H9 (cell line): Measurements from ENCODE around the gene AMBRA1. TPM values are rescaled to one million over a fixed set of nuclear protein-coding genes. Genes with fewer than 3 reads are reported as not detected.

Source experiments
- DNase-seq: peaks from one replicate; pipeline ENCODE4 v3.0.0-alpha.2; 2017
- H2AFZ ChIP-seq: one replicate; pipeline ENCODE4 v1.6.1; 2013; ENCODE audit warnings: mild to moderate bottlenecking, low read length, control low read depth, moderate library complexity
- H2AK5ac ChIP-seq: 2 replicates; pipeline ENCODE4 v1.6.1; 2013; ENCODE audit warnings: low read length, control low read depth, mixed read lengths; ENCODE audit not compliant: insufficient read length
- H2BK120ac ChIP-seq: one replicate; pipeline ENCODE4 v1.6.1; 2013; ENCODE audit warnings: low read depth, mild to moderate bottlenecking, low read length, control low read depth, inconsistent platforms; ENCODE audit not compliant: poor library complexity, severe bottlenecking
- H2BK12ac ChIP-seq: 2 replicates; pipeline ENCODE4 v1.6.1; 2013; ENCODE audit warnings: low read length, control low read depth, mixed read lengths, low read depth; ENCODE audit not compliant: insufficient read length
- H2BK15ac ChIP-seq: 2 replicates; pipeline ENCODE4 v1.6.1; 2013; ENCODE audit warnings: low read depth, low read length, control low read depth
- H2BK20ac ChIP-seq: one replicate; pipeline ENCODE4 v1.6.1; 2013; ENCODE audit warnings: low read depth, mild to moderate bottlenecking, low read length, control low read depth, inconsistent platforms; ENCODE audit not compliant: poor library complexity, severe bottlenecking
- H2BK5ac ChIP-seq: 2 replicates; pipeline ENCODE4 v1.6.1; 2013; ENCODE audit warnings: low read length, control low read depth, mixed read lengths; ENCODE audit not compliant: insufficient read length
- H3K14ac ChIP-seq: 2 replicates; pipeline ENCODE4 v1.6.1; 2013; ENCODE audit warnings: low read length, control low read depth; ENCODE audit not compliant: insufficient read depth
- H3K18ac ChIP-seq: 2 replicates; pipeline ENCODE4 v1.6.1; 2013; ENCODE audit warnings: low read depth, mild to moderate bottlenecking, mixed read lengths, low read length, control low read depth; ENCODE audit not compliant: insufficient read length
- H3K23ac ChIP-seq: 2 replicates; pipeline ENCODE4 v1.6.1; 2013; ENCODE audit warnings: low read length, control low read depth, mixed read lengths, low read depth; ENCODE audit not compliant: insufficient read length
- H3K23me2 ChIP-seq: 2 replicates; pipeline ENCODE4 v1.6.1; 2013; ENCODE audit warnings: low read depth, mild to moderate bottlenecking, mixed read lengths, low read length, control low read depth; ENCODE audit not compliant: insufficient read length, poor library complexity, severe bottlenecking
- H3K27ac ChIP-seq: 2 replicates; pipeline ENCODE4 v1.5.1; 2013; ENCODE audit warnings: low read length, control low read depth, mixed read lengths, low read depth; ENCODE audit not compliant: insufficient read length
- H3K27me3 ChIP-seq: 2 replicates; pipeline ENCODE4 v1.6.1; 2013; ENCODE audit warnings: low read length, control low read depth, inconsistent platforms; ENCODE audit not compliant: insufficient read depth
- H3K4ac ChIP-seq: 2 replicates; pipeline ENCODE4 v1.6.1; 2013; ENCODE audit warnings: low read depth, mild to moderate bottlenecking, control low read depth, inconsistent platforms, low read length, moderate library complexity
- H3K4me1 ChIP-seq: 2 replicates; pipeline ENCODE4 v1.6.1; 2013; ENCODE audit warnings: low read length, control low read depth, inconsistent platforms; ENCODE audit not compliant: insufficient read depth
- H3K4me2 ChIP-seq: 2 replicates; pipeline ENCODE4 v1.6.1; 2013; ENCODE audit warnings: low read length, control low read depth, mixed read lengths; ENCODE audit not compliant: insufficient read length, insufficient read depth
- H3K56ac ChIP-seq: 2 replicates; pipeline ENCODE4 v1.6.1; 2013; ENCODE audit warnings: low read depth, mild to moderate bottlenecking, mixed read lengths, low read length, control low read depth; ENCODE audit not compliant: insufficient read length
- H3K79me1 ChIP-seq: 2 replicates; pipeline ENCODE4 v1.6.1; 2013; ENCODE audit warnings: low read depth, mild to moderate bottlenecking, moderate library complexity, low read length, control low read depth, inconsistent platforms; ENCODE audit not compliant: insufficient read depth, poor library complexity, severe bottlenecking
- H3K79me2 ChIP-seq: 2 replicates; pipeline ENCODE4 v1.6.1; 2013; ENCODE audit warnings: low read length, control low read depth, inconsistent platforms; ENCODE audit not compliant: insufficient read depth
- H3K9ac ChIP-seq: 2 replicates; pipeline ENCODE4 v1.6.1; 2013; ENCODE audit warnings: low read length, control low read depth, mixed read lengths; ENCODE audit not compliant: insufficient read length; ENCODE audit errors: extremely low read depth
- H3K9me3 ChIP-seq: one replicate; pipeline ENCODE4 v1.6.1; 2013; ENCODE audit warnings: low read depth, low read length, inconsistent platforms; ENCODE audit not compliant: control insufficient read depth
- H3T11ph ChIP-seq: one replicate; pipeline ENCODE4 v1.6.1; 2013; ENCODE audit warnings: mild to moderate bottlenecking, low read length, control low read depth, inconsistent platforms
- H4K20me1 ChIP-seq: one replicate; pipeline ENCODE4 v1.6.1; 2013; ENCODE audit not compliant: control insufficient read depth, insufficient read length, insufficient read depth
- H4K5ac ChIP-seq: 2 replicates; pipeline ENCODE4 v1.6.1; 2013; ENCODE audit warnings: low read depth, mild to moderate bottlenecking, mixed read lengths, low read length, control low read depth; ENCODE audit not compliant: insufficient read length
- H4K8ac ChIP-seq: replicated peaks from 2 replicates; pipeline ENCODE4 v1.6.1; 2013; ENCODE audit warnings: low read length, control low read depth, mixed read lengths, low read depth; ENCODE audit not compliant: insufficient read length
- H4K91ac ChIP-seq: 2 replicates; pipeline ENCODE4 v1.6.1; 2013; ENCODE audit warnings: low read depth, mild to moderate bottlenecking, moderate library complexity, mixed read lengths, low read length, control low read depth; ENCODE audit not compliant: insufficient read length
- H3K27ac Mint-ChIP-seq, 3 experiments: 2 replicates in 2 of 3; 3 replicates in 1 of 3; pipeline ENCODE4 v1.8.0; 2020 to 2021; ENCODE audit warnings: mixed read lengths in 3 of 3, mild to moderate bottlenecking in 1 of 3, moderate library complexity in 1 of 3
- H3K27me3 Mint-ChIP-seq: 2 replicates; pipeline ENCODE4 v1.8.0; 2021; ENCODE audit warnings: low read depth, mild to moderate bottlenecking, moderate library complexity, mixed read lengths
- H3K36me3 Mint-ChIP-seq, 3 experiments: 2 replicates in 2 of 3; 3 replicates in 1 of 3; pipeline ENCODE4 v1.8.0; 2020 to 2021; ENCODE audit warnings: low read depth in 3 of 3, mixed read lengths in 3 of 3; ENCODE audit not compliant: insufficient read depth in 1 of 3
- H3K4me1 Mint-ChIP-seq, 2 experiments: 2 replicates each; pipeline ENCODE4 v1.8.0; 2020; ENCODE audit warnings: mixed read lengths in 2 of 2
- H3K4me3 Mint-ChIP-seq, 2 experiments: 2 replicates in 1 of 2; 3 replicates in 1 of 2; pipeline ENCODE4 v1.8.0; 2020 to 2021; ENCODE audit warnings: mild to moderate bottlenecking in 2 of 2, mixed read lengths in 2 of 2, moderate library complexity in 1 of 2
- H3K9me3 Mint-ChIP-seq, 2 experiments: 2 replicates in 1 of 2; 3 replicates in 1 of 2; pipeline ENCODE4 v1.8.0; 2020; ENCODE audit warnings: mild to moderate bottlenecking in 2 of 2, mixed read lengths in 2 of 2, moderate library complexity in 1 of 2
- WGBS: extraction: QIAGEN DNeasy Blood & Tissue Kit; methylation state at CpG from one replicate; pipeline ENCODE4 v1.1.7; 2013; ENCODE audit warnings: missing lambda C conversion rate, low lambda C conversion rate, mixed read lengths; ENCODE audit not compliant: insufficient read length; ENCODE audit errors: extremely low coverage; 5-methylcytosine and 5-hydroxymethylcytosine counted together
- total RNA-seq: library from RNA; stranded (reverse); gene quantifications from 2 replicates; pipeline ENCODE4 v1.2.1, GENCODE V29; 2021
- TF ChIP-seq, protein P1 (sequence below): fragments of 200-600 bp; sonication (generic); conservative IDR thresholded peaks from 3 replicates; pipeline ENCODE4 v1.8.0; 2021; ENCODE audit warnings: antibody characterized with exemption, mild to moderate bottlenecking

The AMBRA1 gene
- total RNA-seq, 1 experiment from 2014 or later: 37.5 TPM

DNA sequence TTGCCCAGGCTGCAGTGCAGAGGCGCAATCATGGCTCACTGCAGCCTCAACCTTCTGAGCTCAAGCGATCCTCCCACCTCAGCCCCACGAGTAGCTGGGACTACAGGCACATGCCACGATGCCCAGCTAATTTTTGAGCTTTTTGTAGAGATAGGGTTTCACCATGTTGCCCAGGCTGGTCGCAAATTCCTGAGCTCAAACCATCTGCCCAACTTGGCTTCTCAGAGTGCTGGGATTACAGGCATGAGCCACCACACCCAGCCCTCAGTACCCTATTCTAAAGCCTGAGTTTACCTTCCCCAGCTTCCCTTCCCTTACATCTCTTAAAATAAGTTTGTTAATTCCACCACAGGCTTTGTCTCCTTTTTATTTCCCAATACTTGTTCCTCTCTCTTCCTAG, 59.1 kb downstream of the AMBRA1 start:
- peaks cover 7% of the 10 kb centered on the region; the same call in 1 of the 2 replicates for H3K79me2 ChIP-seq
- no peak overlapping the region for H4K8ac ChIP-seq

More for the DNA sequence above, 59.1 kb downstream of the AMBRA1 start:
- no peak overlapping the region for H3K14ac ChIP-seq
- H3K27ac Mint-ChIP-seq: no peak overlapping the region
- 0 out of 2 replicates have a peak, but pooled peaks cover 7% of the 10 kb centered on the region for H3K4me1 ChIP-seq
- no peak overlapping the region for H3K23ac ChIP-seq
- H3K4ac ChIP-seq: no peak overlapping the region
- peaks cover 1 to 5% (median 3%) of the 10 kb centered on the region in 3 experiments; a peak in 4 of 7 replicates for H3K36me3 Mint-ChIP-seq
- no peak overlapping the region for H2BK12ac ChIP-seq
- H2BK15ac ChIP-seq: no peak overlapping the region
- H3K18ac ChIP-seq: no peak overlapping the region
- H3K27ac ChIP-seq: no peak overlapping the region
- H3K23me2 ChIP-seq: no peaks in the 10 kb centered on the region
- no CpG with 5 or more reads among the region's 5 CpGs for WGBS
- H3K27me3 Mint-ChIP-seq: no peaks in the 10 kb centered on the region
- no peak for DNase-seq
- H3K4me2 ChIP-seq: no peak overlapping the region
- no peak overlapping the region for H3K9ac ChIP-seq
- H3K4me3 Mint-ChIP-seq: no peak overlapping the region
- H3T11ph ChIP-seq: no peak overlapping the region
- no peaks in the 10 kb centered on the region; a peak in 1 of 5 replicates for H3K9me3 Mint-ChIP-seq
- TF ChIP-seq, protein P1, sequence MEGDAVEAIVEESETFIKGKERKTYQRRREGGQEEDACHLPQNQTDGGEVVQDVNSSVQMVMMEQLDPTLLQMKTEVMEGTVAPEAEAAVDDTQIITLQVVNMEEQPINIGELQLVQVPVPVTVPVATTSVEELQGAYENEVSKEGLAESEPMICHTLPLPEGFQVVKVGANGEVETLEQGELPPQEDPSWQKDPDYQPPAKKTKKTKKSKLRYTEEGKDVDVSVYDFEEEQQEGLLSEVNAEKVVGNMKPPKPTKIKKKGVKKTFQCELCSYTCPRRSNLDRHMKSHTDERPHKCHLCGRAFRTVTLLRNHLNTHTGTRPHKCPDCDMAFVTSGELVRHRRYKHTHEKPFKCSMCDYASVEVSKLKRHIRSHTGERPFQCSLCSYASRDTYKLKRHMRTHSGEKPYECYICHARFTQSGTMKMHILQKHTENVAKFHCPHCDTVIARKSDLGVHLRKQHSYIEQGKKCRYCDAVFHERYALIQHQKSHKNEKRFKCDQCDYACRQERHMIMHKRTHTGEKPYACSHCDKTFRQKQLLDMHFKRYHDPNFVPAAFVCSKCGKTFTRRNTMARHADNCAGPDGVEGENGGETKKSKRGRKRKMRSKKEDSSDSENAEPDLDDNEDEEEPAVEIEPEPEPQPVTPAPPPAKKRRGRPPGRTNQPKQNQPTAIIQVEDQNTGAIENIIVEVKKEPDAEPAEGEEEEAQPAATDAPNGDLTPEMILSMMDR: no peak
- no peak overlapping the region for H2BK120ac ChIP-seq
- no peaks in the 10 kb centered on the region for H3K9me3 ChIP-seq
- H2AK5ac ChIP-seq: no peak overlapping the region
- no peaks in the 10 kb centered on the region for H4K20me1 ChIP-seq
- no peak overlapping the region for H2BK20ac ChIP-seq
- peaks cover 32 to 39% of the 10 kb centered on the region in 2 experiments for H3K4me1 Mint-ChIP-seq
- peaks cover 8% of the 10 kb centered on the region for H3K79me1 ChIP-seq
- H3K27me3 ChIP-seq: no peaks in the 10 kb centered on the region
- H4K91ac ChIP-seq: no peak overlapping the region
- no peak overlapping the region for H2AFZ ChIP-seq
- no peak overlapping the region for H3K56ac ChIP-seq
- no peak overlapping the region for H2BK5ac ChIP-seq
- no peak overlapping the region for H4K5ac ChIP-seq
